Superior temporal gyrus (tissue), 1 donor: Measurements from ENCODE around the gene KRR1.
"Not testable (repeated sequence)": the region's sequence is repeated elsewhere in the genome, so short reads cannot be mapped to it uniquely, and the experiment has no call there.

Experiments
- DNase-seq: peaks from one replicate; pipeline ENCODE4 v3.0.0-alpha.2; 2016; ENCODE audit errors: extremely low spot score

KRR1 gene

DNA sequence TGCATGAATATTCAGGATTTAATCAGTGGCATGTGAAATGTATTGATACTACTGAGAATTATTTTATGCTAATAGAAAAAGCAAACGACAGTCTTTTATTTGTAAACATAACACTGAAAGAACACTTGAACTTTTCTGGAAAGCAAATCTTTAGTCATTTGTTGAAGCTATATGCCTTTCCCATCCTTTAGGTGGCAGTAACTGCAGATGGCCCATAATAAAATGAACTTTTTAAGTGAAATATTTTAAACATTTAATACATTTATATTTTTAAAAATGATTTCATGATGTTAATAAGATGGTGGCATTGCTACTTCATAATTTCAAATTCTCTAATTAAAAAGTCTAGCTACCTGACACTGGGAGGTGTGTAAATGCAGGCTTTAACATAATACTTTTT, 13.9 kb upstream of the KRR1 start:
- DNase-seq: no peak

DNA sequence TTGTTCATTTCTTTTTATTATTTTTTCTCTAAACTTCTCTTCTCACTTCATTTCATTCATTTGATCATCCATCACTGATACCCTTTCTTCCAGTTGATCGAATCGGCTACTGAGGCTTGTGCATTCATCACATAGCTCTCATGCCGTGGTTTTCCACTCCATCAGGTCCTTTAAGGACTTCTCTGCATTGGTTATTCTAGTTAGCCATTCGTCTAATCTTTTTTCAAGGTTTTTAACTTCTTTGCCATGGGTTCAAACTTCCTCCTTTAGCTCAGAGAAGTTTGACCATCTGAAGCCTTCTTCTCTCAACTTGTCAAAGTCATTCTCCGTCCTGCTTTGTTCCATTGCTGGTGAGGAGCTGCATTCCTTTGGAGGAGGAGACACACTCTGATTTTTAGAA, 10.7 kb upstream of the KRR1 start:
- not testable (repeated sequence) for DNase-seq

DNA sequence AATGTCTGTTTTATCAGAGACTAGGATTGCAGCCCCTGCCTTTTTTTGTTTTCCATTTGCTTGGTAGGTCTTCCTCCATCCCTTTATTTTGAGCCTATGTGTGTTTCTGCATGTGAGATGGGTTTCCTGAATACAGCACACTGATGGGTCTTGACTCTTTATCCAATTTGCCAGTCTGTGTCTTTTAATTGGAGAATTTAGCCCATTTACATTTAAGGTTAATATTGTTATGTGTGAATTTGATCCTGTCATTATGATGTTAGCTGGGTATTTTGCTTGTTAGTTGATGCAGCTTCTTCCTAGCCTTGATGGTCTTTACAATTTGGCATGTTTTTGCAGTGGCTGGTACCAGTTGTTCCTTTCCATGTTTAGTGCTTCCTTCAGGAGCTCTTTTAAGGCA, 9.8 kb upstream of the KRR1 start:
- not testable (repeated sequence) for DNase-seq

DNA sequence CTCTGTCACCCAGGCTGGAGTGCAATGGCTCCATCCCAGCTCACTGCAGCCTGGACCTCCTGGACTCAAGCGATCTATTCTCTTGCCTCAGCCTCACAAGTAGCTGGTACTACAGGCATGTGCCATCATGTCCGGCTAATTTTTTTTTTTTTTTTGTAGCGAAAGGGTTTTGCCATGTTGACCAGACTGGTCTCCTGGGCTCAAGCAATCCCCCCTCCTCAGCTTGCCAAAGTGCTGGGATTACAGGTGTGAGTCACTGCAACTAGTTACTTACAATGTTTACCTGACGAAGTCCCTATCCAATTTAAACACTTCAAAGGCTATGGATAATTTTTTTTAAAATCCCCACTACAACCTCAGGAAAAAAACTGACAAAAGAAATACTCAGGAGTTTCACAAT, 1.8 kb downstream of the KRR1 start:
- no peak for DNase-seq

DNA sequence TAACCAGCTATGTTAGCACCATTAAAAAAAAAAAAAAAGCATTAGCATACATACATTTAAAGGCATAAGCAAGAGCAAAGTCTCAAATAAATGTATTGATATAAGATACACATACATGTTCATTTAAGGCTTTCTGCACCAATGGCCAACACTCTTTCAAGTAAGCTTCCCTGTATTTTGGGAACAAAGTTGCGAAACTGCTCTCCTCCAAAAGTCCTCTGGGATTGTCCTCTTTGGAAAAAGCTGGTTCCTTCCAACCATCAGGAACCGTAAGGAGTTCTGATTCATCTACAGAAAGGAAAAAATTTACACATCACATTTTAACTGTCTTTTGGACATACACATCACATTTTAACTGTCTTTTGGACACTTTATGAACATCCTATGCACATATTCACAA, 3.2 kb downstream of the KRR1 start:
- DNase-seq: no peak

DNA sequence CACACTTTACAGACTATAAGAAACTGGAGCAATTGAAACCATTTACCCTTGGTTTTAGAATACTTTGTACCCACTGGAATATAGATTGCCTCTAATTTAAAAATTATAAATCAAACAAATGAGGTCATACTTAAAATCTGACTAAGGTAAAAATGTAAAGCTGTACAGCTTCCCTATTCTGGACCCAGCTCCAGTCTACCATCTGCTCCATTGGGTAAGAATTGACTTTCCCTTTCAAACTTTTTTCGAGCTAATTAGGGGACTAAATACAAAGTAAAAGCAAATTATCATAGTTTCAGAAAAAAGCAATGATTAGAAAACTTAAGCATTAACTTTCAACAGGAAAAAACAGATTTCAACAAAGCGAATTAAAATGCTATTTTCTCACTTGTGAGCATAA, 4.3 kb downstream of the KRR1 start:
- no peak for DNase-seq

DNA sequence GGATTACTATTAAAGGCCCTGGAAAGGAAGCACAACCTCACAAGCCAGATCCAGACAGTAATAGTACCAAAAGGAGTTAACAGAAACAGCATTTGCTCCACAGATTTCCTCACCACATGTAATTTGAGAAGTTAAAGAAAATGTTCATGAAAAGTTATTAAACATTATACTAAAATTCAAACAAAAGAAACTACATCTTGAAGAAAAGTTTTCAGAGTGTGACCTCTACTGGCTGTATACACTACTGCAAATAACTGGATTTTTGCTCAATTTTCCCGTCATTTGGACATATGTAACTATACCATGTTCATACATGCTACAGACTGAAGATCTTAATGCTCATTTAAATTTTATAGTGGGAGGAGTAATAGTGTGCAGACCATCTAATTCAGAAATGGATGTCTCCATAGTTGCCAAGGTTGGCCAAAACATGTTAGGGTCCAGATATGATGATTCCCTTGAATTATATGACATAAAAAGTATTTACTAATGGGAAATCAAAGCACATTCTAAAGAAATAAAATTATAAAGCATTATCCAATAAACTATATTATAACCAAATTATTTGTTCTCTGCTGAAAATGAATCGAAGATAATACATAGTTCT, 5.6 kb downstream of the KRR1 start:
- peak; percentile 64 for DNase-seq

DNA sequence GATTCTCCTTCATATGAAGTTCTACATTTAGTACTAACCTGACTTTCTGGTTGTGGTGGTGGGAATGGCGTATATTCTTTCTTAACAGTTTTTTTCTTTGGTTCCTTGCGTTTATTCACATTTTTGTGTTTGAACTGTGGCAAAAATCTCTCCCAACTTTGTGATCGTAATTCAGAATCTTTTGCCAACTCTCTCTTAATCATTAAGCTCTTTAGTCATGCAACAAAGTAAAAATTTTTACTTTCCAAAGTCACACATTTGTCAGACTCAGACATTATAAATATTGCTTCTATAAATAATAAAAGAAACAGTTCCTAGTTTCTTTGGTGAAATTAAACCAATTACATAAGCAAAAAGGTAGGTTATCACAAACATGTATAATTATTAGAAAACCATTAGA, 7.5 kb downstream of the KRR1 start:
- no peak for DNase-seq

DNA sequence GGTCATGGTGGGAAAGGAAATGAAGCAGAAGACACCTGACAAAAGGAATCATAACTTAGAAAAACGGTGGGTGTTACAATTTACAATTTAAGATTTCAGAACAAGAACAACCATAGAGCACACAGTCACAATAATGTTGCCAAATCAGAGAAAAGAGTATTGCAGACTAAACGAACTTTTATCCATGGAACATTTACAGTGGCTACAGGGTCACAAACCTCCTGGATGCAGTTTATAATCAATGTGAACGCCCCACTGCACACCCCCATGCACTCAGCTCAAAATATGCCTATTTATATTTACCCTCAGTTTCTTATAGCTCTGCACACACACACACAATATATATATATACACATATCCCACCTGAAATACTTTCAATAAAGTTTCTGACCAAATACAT, 8.0 kb downstream of the KRR1 start:
- no peak for DNase-seq

DNA sequence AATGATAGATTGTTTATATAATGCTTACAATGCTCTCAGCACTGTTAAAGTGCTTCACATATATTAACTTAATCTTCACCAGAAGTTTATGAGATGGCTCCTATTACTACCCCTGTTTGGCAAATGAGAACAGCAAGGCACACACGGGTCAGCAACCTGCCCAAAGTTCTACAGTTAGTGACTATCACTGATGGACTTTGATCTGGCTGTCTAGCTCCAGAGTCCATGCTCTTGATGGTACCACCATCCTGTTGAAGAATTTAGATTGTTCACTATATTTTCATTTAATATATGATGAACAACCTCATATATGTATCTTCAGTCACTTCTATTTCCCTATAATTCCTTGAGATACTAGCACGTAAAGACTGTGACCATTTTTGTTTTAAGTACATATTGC, 20.2 kb downstream of the KRR1 start:
- DNase-seq: no peak

DNA sequence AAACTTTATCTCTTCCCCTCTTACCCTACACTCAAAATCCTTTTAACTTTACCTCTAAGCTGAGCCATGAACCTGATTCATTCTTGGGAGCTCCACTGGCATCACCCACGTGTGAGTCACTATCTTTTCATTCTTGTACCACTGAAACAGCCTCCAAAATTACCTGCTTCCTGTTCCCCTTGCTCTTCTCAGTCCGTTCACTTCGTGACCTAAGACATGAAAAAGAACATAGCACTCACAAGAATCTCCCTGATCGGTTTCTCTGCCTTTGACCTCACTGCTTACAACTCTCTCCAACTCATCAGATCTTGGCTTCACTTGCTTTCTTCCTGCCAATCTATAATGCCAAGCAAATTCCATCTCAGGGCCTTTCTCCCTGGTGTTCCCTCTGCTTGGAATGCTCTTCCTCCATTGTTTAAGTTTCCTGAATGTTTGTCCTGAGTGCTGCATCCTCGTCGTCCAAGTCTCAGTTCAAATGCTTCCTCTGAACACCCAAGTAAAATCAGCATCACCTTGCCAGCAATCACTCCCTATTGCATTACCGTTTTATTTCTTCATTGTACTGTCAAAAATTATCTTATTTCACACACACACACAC, 21.7 kb downstream of the KRR1 start:
- no peak for DNase-seq

DNA sequence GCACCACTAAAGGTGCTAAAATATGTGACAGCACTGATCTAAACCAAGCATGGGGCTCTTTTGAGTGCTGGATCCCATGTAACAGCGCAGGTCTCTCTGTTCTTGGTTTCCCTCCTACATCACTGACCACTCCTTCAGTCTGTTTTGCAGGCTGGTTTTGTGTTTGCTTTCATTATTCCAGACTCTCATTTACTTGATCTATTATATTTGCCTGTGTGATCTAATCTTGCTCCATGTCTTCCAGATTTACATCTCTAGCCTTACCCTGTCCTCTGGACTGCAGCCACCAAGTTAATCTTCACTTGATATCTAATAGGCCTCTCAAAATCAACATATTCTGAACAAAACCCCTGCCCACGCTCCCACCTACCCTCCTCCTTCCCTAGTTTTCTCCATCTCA, 22.2 kb downstream of the KRR1 start:
- DNase-seq: no peak

DNA sequence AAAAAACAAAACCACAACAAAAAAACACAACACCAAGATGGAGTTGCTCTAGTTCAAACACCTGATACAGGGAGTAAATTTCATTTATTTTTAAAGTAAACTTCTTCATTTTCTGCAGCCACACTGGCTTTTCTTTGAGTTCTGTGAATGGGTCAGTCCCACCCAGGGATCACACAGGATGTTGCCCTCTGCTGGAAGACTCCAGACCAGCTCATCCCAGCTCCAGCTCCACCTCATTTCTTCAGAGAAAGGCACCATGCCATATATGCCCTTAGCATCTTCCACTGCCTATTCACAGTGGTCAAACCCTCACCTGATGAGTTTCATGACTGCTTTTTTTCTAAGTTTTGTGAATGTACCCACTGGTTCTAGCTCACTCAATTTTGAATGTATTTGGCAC, 22.9 kb downstream of the KRR1 start:
- no peak for DNase-seq

DNA sequence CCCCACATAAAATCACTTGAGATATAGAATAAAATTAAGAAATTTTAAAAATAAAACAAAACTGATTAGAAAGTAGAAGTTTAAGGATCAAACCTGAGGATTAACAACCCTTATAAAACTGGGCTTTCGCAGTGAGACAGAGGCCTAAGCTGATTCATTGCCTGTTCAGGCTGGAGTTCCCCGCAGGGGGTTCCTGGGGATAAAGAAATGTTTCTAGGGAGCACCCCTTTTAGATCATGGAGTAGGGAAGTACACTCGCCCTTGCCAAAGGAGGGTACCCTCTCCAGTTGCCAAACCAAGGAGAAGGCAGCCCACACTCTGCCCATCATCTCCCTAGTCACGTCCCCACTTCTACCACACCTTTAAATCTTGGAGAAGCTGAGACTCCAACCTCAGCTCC, 24.1 kb downstream of the KRR1 start:
- no peak for DNase-seq

DNA sequence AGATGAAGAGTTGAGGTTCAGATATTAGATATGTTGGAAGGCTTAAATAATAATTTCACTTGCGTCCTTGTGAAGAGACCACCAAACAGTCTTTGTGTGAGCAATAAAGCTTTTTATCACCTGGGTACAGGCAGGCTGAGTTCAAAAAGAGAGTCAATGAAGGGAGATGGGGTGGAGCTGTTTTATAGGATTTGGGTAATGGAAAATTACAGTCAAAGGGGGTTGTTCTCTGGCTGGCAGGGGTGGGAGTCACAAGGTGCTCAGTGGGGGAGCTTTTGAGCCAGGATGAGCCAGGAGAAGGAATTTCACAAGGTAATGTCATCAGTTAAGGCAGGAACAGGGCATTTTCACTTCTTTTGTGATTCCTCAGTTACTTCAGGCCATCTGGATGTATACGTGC, 27.0 kb downstream of the KRR1 start:
- DNase-seq: not testable (repeated sequence)

DNA sequence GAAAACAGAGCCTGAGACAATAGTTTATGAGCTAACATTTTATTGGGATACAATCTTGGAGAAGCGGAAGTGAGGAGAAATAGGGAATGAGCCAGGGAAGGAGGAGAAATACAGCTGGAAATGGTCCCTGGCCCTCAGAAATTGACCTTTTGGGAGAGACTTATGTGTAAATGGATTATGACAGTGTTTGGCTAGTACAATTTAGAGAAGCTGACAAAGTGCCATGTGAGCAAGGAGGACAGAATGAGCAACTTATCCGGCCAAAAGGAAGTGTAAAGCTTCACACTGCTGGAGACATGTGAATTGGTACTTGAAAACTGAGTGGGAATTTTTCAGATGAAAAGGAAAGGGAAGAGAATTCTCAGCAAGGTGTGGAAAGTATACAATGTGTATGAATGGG, 28.0 kb downstream of the KRR1 start:
- no peak for DNase-seq

DNA sequence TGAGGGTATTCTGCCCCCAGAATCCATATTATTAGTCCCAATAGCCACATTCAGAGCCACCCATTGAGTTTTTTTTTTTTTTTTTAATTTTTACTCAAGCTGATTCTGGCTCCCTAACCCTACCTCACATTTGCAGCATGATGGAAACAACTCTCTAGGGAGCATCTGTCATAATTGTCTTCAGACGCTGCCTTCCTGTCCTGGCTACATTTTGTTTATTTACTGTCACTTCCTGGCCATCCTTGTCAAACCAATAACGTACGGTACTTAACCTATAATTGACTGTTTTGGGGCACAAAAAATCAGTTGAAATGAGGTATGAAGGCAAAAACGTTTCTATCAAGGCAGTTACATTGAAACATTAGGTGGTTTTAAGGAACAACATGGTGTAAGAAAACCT, 28.8 kb downstream of the KRR1 start:
- DNase-seq: no peak

DNA sequence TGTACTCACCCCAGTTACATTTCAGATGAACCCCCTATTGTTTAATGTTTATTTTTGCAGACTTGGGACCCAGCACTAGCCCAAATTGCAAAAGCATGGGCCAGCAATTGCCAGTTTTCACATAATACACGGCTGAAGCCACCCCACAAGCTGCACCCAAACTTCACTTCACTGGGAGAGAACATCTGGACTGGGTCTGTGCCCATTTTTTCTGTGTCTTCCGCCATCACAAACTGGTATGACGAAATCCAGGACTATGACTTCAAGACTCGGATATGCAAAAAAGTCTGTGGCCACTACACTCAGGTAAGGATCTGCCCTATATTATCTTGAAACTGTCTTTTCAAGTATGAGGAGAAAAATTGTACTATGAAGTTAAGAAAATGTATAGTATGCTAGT, 29.6 kb downstream of the KRR1 start:
- no peak for DNase-seq

DNA sequence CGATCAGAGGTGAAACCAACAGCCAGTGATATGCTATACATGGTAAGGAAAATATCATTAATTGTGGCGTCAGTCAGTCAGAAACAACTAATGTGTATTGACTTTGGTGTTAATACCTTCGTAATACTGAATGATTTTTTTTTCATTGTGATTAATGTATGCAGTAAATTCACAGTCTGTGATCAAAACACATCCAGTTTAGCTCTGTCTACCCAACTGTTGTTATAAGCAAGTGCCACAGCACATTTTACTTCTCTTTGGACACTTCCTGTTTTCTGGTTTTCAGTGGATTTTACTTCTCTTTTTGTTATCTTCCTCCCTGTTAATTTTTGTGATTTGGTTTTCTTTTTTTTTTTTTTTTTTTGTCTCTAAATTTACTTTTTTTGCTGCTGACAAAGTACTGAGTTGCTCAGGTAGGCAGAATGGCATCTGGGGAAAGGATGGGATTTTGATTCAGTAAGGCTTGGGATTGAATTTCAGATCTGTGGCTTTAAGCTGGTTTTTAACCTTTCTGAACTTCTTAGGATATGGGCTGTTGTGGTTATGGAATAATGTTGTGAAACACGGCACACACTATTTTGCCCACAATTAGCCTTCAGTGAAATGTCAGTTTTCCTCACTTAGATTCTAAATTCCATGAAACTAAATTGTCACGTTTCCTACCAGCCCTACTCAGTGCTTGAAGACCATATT, 30.2 kb downstream of the KRR1 start:
- DNase-seq: no peak

DNA sequence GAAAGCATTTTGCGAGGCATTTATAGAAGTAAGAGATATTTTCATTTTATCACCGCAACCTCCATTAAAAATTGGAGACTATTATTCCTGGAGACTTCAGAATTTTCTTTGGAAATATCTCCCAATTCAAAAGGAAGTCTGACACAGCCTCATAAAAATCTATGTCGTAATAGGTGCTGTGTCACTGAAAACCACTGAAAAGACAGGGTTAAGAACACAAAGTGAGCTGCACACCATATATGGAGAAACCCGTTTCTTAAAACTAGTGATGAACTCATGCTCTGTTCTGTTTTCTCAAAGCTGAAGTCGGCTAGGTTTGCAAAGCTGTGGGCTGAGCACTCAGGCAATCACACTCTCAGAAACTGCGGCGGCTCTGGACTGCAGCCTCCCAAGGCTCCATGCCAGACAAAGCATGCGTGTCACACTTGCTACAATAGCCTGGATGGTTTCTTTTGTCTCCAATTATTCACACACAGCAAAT, 30.9 kb downstream of the KRR1 start, which contains the start of gene GLIPR1:
Gene GLIPR1, plus strand, starts transcription at position 287 of the 481 bp plus-strand sequence. Its CDS starts 126 bp downstream, at position 413.
- peak; percentile 82 for DNase-seq

DNA sequence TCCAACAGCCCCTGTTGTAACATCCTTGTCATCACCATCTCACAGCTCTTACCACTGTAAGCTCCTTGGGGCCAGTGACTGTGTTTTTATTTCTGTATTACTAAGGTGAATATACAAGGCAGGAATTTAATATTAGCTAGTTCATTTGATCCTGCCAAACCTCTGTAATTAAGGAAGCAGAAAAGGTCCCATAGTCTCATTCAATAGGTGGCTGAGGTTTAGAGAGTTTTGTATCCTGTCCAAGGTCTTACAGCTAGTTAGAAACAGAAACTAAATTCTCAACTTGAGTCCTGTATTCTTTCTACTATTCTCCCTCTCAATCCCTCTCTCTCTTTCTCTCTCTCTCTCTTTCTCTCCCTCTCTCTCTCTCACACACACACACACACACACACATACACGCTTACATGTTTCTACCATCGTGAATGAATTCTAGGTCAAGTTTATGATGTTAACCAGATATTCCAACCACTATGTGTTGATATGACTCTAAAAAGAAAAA, 31.4 kb downstream of the KRR1 start:
- DNase-seq: no peak

DNA sequence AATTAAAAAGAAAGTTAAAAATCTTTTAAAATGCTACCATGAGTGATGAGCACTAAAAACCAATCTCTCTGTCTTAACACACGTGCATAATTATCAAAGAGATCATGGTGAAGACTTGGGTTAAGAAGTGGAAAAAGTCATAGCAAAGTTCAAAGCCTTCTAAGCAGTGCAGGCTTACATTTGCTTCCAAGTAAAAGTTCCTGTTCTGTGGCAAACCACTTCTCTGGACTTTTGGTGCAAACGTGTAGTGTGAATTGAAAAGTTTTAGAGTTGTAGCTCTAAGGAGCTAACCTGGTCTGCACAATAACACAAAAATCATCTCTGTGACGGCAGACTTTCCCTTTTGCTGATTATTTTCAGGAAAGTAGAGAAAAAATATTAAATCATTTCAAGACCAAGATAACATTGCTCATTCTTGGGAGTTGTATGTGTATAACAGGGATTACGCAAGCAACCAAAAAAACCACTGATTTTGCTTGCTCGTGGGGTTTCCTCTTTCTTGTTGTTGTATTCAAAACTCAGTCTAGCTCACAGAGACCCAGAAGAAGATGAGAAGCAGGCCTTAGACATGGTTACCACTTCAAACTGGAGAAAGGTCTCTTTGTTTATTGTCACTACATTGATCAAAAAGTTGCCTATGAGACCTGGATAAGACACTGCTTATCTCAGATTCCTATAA, 33.2 kb downstream of the KRR1 start:
- no peak for DNase-seq
